Measurements from ENCODE around the gene ONECUT2.

ONECUT2 gene

DNA sequence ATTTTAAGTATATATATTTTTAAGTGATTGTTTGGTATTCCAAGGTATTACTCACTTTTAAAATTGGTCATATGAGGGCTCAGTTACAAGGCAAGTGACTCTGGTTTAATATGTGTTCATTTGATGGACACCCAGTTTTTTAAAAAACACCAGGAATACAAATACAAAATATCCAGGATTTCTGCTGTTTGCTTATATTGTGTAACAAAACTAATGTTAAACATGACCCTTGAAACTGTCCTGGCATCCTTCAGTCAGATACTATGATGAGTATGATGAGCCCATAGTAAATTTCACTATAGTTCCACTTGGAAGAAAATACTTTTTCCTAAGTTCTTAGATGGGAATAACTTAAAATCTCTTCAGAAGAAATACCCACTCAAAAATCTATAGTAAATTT lies 11.4 kb upstream of the ONECUT2 start:
- Histone ChIP-seq H4K8ac (ENCODE audit: low read depth, low read length) (no peak overlapping the region), H3K4me2 (ENCODE audit: low read length) (no peak overlapping the region), H3K36me3 (ENCODE audit: control insufficient read depth, insufficient read depth, low read length) (no peaks in the 10 kb centered on the region), H3K23ac (ENCODE audit: low read length) (no peak overlapping the region), H2AK5ac (ENCODE audit: low read length) (no peak overlapping the region), H3K4ac (ENCODE audit: low read depth, low read length) (no peak overlapping the region), H2BK15ac (replicated peaks; ENCODE audit: low read depth) (no peak overlapping the region), H3K79me1 (ENCODE audit: low read length) (no peaks in the 10 kb centered on the region), H3K56ac (ENCODE audit: low read length) (no peak overlapping the region), H3K79me2 (ENCODE audit: control insufficient read depth, insufficient read depth, low read length) (no peaks in the 10 kb centered on the region), H2BK5ac (ENCODE audit: low read length) (no peak overlapping the region), H3K4me1 (ENCODE audit: control insufficient read depth, low read depth, low read length) (no peaks in the 10 kb centered on the region), H4K5ac (ENCODE audit: low read length) (no peak overlapping the region), H3K18ac (ENCODE audit: low read length) (no peak overlapping the region), H3K9ac (ENCODE audit: low read length) (no peak overlapping the region), H2BK120ac (ENCODE audit: low read depth, low read length) (no peak overlapping the region), H3K27ac (ENCODE audit: low read depth, low read length) (no peak overlapping the region), H3K27me3 (ENCODE audit: insufficient read depth, low read length, poor library complexity) (peaks cover 3% of the 10 kb centered on the region), H3K4me3 (ENCODE audit: low read length) (no peak overlapping the region)
- no peak for DNase-seq

DNA sequence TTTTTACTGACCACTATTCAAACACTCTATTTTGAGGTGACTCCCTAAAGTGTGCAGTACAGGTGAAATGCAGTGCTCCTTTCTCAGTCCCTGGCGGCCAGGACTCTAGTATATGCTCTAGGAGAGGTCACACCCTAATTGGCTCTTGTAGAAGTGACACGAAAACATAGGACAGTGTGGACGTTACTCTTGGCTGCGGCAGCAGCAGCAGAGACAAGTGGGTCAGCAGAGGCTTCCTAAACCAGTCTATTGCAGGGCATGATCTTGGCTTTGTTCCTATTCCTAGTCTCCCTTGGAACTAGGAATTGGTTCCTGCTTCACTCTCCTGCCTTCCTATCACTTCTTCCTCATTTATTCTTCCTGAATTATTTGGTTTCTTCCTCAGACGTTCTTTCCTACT lies 10.1 kb upstream of the ONECUT2 start:
- Histone ChIP-seq H2BK5ac (ENCODE audit: low read length) (no peak overlapping the region), H2BK120ac (ENCODE audit: low read depth, low read length) (no peak overlapping the region), H2BK15ac (replicated peaks; ENCODE audit: low read depth) (no peak overlapping the region), H3K27me3 (ENCODE audit: insufficient read depth, low read length, poor library complexity) (peaks cover 12% of the 10 kb centered on the region), H3K27ac (ENCODE audit: low read depth, low read length) (no peak overlapping the region), H3K4ac (ENCODE audit: low read depth, low read length) (no peak overlapping the region), H3K18ac (ENCODE audit: low read length) (no peak overlapping the region), H3K79me1 (ENCODE audit: low read length) (no peaks in the 10 kb centered on the region), H2AK5ac (ENCODE audit: low read length) (no peak overlapping the region), H3K56ac (ENCODE audit: low read length) (no peak overlapping the region), H4K5ac (ENCODE audit: low read length) (no peak overlapping the region), H3K23ac (ENCODE audit: low read length) (no peak overlapping the region), H3K9ac (ENCODE audit: low read length) (no peak overlapping the region), H3K4me3 (ENCODE audit: low read length) (no peak overlapping the region), H3K36me3 (ENCODE audit: control insufficient read depth, insufficient read depth, low read length) (no peaks in the 10 kb centered on the region), H3K4me1 (ENCODE audit: control insufficient read depth, low read depth, low read length) (no peaks in the 10 kb centered on the region), H4K8ac (ENCODE audit: low read depth, low read length) (no peak overlapping the region), H3K4me2 (ENCODE audit: low read length) (no peak overlapping the region), H3K79me2 (ENCODE audit: control insufficient read depth, insufficient read depth, low read length) (no peaks in the 10 kb centered on the region)
- no CpG with 5 or more reads among the region's 5 CpGs for WGBS (ENCODE audit: extremely low coverage, insufficient coverage, low lambda C conversion rate)
- DNase-seq: no peak

DNA sequence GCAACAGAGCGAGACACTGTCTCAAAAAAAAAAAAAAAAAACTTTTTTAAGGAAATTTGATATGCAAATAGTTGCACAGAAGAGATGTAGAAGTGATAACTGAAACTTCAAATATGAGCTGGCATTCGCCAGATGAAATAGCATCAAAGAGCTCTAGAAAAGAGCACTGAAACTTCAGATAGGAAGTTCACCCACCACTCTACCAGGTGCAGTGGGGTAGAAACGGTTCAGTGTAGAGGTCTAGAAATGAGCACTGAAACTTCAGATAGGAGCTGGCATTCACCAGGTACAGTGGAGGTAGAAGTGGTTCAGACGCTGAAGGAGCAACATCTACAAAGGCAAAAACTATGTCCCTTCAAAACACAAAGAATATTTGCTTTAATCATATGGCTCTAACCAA lies 9.0 kb upstream of the ONECUT2 start:
- Histone ChIP-seq H3K4ac (ENCODE audit: low read depth, low read length) (no peak overlapping the region), H2AK5ac (ENCODE audit: low read length) (no peak overlapping the region), H3K23ac (ENCODE audit: low read length) (no peak overlapping the region), H3K27ac (ENCODE audit: low read depth, low read length) (no peak overlapping the region), H4K5ac (ENCODE audit: low read length) (no peak overlapping the region), H3K79me1 (ENCODE audit: low read length) (no peaks in the 10 kb centered on the region), H3K18ac (ENCODE audit: low read length) (no peak overlapping the region), H3K79me2 (ENCODE audit: control insufficient read depth, insufficient read depth, low read length) (no peaks in the 10 kb centered on the region), H3K9ac (ENCODE audit: low read length) (no peak overlapping the region), H2BK5ac (ENCODE audit: low read length) (no peak overlapping the region), H3K27me3 (ENCODE audit: insufficient read depth, low read length, poor library complexity) (peaks cover 18% of the 10 kb centered on the region), H3K4me3 (ENCODE audit: low read length) (no peak overlapping the region), H2BK120ac (ENCODE audit: low read depth, low read length) (no peak overlapping the region), H4K8ac (ENCODE audit: low read depth, low read length) (no peak overlapping the region), H3K4me1 (ENCODE audit: control insufficient read depth, low read depth, low read length) (peaks cover 3% of the 10 kb centered on the region), H3K4me2 (ENCODE audit: low read length) (no peak overlapping the region), H2BK15ac (replicated peaks; ENCODE audit: low read depth) (no peak overlapping the region), H3K36me3 (ENCODE audit: control insufficient read depth, insufficient read depth, low read length) (no peaks in the 10 kb centered on the region), H3K56ac (ENCODE audit: low read length) (no peak overlapping the region)
- DNase-seq: no peak
- WGBS (ENCODE audit: extremely low coverage, insufficient coverage, low lambda C conversion rate): no CpG with 5 or more reads among the region's 4 CpGs

DNA sequence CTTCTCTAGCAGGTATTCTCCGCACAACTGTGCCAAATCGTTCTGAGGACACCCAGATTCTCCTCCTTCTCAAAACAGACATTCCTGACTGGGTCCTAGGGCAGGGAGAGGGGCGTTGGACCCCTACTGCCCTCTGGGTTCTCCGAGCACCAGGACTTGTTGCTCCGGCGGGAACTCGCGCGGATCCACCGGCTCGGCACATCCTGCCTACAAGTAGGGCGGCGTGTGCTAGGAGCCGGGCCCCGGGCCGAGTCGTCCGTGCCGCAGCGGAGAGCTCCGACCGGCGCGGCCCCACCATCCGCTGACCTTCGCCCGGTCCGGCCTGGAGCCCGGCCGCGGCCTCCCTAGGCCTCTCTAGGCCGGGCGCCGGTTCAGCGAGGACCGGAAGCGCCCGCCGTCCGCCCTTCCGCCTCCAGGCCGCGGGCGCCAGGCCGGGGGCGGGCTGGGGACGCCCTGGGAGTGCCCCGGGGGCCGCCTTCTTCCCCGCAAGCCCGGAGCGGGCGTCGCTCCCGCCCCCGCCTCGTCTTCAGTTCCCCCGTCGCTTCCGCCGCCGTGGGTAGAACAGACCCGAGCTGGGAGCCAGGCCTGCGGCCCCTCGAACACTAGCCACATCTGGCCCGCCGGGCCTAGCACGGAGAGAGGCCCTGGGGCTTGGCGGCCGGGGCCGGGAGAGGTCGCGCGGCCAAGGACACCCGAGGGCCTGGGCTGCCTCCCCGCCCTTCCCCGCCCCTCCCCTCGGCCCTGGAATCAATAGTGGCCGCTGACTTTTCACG lies 7.6 kb upstream of the ONECUT2 start:
- WGBS (ENCODE audit: extremely low coverage, insufficient coverage, low lambda C conversion rate): no CpG with 5 or more reads among the region's 80 CpGs
- H2AK5ac ChIP-seq (ENCODE audit: low read length): no peak overlapping the region
- H3K23ac ChIP-seq (ENCODE audit: low read length): peak overlapping the region; percentile 66
- H3K4ac ChIP-seq (ENCODE audit: low read depth, low read length): peak overlapping the region; percentile 38
- H3K4me2 ChIP-seq (ENCODE audit: low read length): peak overlapping the region; percentile 87
- DNase-seq: peak; percentile 66
- H3K18ac ChIP-seq (ENCODE audit: low read length): peak overlapping the region; percentile 86
- H3K27ac ChIP-seq (ENCODE audit: low read depth, low read length): no peak overlapping the region
- no peak overlapping the region for H2BK15ac ChIP-seq (replicated peaks; ENCODE audit: low read depth)
- H4K5ac ChIP-seq (ENCODE audit: low read length): peak overlapping the region; percentile 91
- H2BK120ac ChIP-seq (ENCODE audit: low read depth, low read length): peak overlapping the region; percentile 75
- H3K36me3 ChIP-seq (ENCODE audit: control insufficient read depth, insufficient read depth, low read length): no peaks in the 10 kb centered on the region
- peaks cover 25% of the 10 kb centered on the region for H3K27me3 ChIP-seq (ENCODE audit: insufficient read depth, low read length, poor library complexity)
- H4K8ac ChIP-seq (ENCODE audit: low read depth, low read length): peak overlapping the region; percentile 67
- no peaks in the 10 kb centered on the region for H3K79me2 ChIP-seq (ENCODE audit: control insufficient read depth, insufficient read depth, low read length)
- H2BK5ac ChIP-seq (ENCODE audit: low read length): no peak overlapping the region
- H3K4me1 ChIP-seq (ENCODE audit: control insufficient read depth, low read depth, low read length): peaks cover 3% of the 10 kb centered on the region
- no peaks in the 10 kb centered on the region for H3K79me1 ChIP-seq (ENCODE audit: low read length)
- no peak overlapping the region for H3K4me3 ChIP-seq (ENCODE audit: low read length)
- H3K56ac ChIP-seq (ENCODE audit: low read length): peak overlapping the region; percentile 90
- peak overlapping the region; percentile 64 for H3K9ac ChIP-seq (ENCODE audit: low read length)

DNA sequence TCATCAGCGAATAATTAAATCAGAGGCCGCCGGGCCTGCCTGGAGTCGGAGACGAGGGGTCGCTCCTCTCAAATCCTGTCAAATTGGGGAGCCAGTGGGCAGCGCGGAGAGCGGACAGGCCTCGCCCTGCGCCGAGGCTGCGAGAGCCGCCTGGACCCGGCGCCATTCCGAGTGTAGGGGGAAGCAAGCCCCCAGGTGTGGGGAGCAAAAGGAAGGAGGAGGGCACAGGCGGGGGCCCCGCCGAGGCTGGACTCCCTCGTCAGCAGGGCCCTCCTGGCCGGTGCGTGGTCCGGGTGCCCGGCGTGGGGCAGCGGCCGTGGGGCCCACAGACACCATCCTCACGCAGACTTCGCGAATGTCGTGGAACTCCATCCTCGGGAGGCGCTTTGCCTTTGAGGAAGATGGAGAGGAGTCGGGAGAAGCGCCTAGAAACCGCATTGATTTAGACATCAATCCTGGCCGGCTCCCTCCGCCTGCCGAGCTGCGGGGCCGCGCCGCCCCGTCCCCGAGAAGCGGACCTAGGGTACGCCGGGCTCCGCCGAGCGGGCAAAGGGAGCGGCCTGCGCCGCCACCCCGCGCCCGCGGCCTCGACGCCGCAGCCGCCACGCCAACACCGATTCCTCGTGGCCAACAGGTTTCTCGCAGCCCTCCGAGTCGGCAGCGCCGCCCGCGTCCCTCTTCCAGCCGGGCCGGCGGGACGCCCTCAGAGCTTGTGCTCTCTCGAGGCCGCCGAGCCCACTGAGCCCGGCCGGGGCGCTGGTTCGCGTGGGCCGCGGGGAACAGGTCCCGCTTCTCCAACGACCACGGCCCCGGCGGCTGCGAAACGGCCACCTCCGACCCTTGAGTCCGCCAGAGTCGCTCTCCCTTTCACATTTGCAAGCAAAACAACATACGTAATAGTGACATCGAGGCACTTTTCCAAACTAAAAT lies 6.7 kb upstream of the ONECUT2 start:
- WGBS (ENCODE audit: extremely low coverage, insufficient coverage, low lambda C conversion rate): no CpG with 5 or more reads among the region's 99 CpGs
- Histone ChIP-seq H3K4me1 (ENCODE audit: control insufficient read depth, low read depth, low read length) (peaks cover 4% of the 10 kb centered on the region), H3K18ac (ENCODE audit: low read length) (peak overlapping the region; percentile 86), H3K27ac (ENCODE audit: low read depth, low read length) (no peak overlapping the region), H3K4ac (ENCODE audit: low read depth, low read length) (peak overlapping the region; percentile 38), H3K9ac (ENCODE audit: low read length) (peak overlapping the region; percentile 64), H2AK5ac (ENCODE audit: low read length) (no peak overlapping the region), H2BK120ac (ENCODE audit: low read depth, low read length) (no peak overlapping the region), H3K4me3 (ENCODE audit: low read length) (peak overlapping the region; percentile 28), H4K5ac (ENCODE audit: low read length) (no peak overlapping the region), H3K4me2 (ENCODE audit: low read length) (peak overlapping the region; percentile 87), H2BK15ac (replicated peaks; ENCODE audit: low read depth) (no peak overlapping the region), H3K79me1 (ENCODE audit: low read length) (no peaks in the 10 kb centered on the region), H3K56ac (ENCODE audit: low read length) (peak overlapping the region; percentile 90), H3K79me2 (ENCODE audit: control insufficient read depth, insufficient read depth, low read length) (no peaks in the 10 kb centered on the region), H2BK5ac (ENCODE audit: low read length) (no peak overlapping the region), H4K8ac (ENCODE audit: low read depth, low read length) (no peak overlapping the region), H3K27me3 (ENCODE audit: insufficient read depth, low read length, poor library complexity) (peaks cover 31% of the 10 kb centered on the region), H3K36me3 (ENCODE audit: control insufficient read depth, insufficient read depth, low read length) (no peaks in the 10 kb centered on the region), H3K23ac (ENCODE audit: low read length) (peak overlapping the region; percentile 24)
- peak; percentile 40 for DNase-seq

Data from mesendoderm (in vitro differentiated cells).